OCI-LY3 (cell line): ENCODE data around the gene LAMTOR2.

ENCODE experiments used
- CTCF ChIP-seq: fragments of 200-600, 300-600 bp; sonication (generic); IDR thresholded peaks from 2 replicates; pipeline ENCODE4 v1.5.1; 2014; ENCODE audit warnings: antibody characterized with exemption, low read length, low read depth
- EZH2phosphoT487 ChIP-seq: fragments of 200-600 bp; shearing (Covaris generic); IDR thresholded peaks from 2 replicates; pipeline ENCODE4 v1.6.1; 2018; ENCODE audit warnings: antibody characterized with exemption, mixed run types, low read depth

GRCh38 chr1:156045076-156045475 is 9.5 kb upstream of the LAMTOR2 start:
- TF ChIP-seq CTCF = no peak
- TF ChIP-seq EZH2phosphoT487 = no peak
